Skeletal muscle tissue (tissue), 4 donors: Measurements from ENCODE around the gene POLR1C. TPM values are rescaled to one million over a fixed set of nuclear protein-coding genes. Genes with fewer than 3 reads are reported as not detected.

Experiments
- H3K27ac ChIP-seq: one replicate; pipeline ENCODE4 v1.7.0; 2013; ENCODE audit warnings: mild to moderate bottlenecking, low read depth, low read length, inconsistent platforms
- H3K27me3 ChIP-seq, 3 donors: one replicate each; pipeline ENCODE4 v1.7.0; 2013; ENCODE audit warnings: low read length in 3 of 3; ENCODE audit not compliant: control insufficient read depth in 3 of 3, insufficient read depth in 3 of 3
- H3K36me3 ChIP-seq, 3 donors: one replicate each; pipeline ENCODE4 v1.7.0; 2013; ENCODE audit warnings: low read length in 3 of 3; ENCODE audit not compliant: control insufficient read depth in 3 of 3, insufficient read depth in 3 of 3
- H3K4me1 ChIP-seq, 3 donors: one replicate each; pipeline ENCODE4 v1.7.0; 2013; ENCODE audit warnings: low read length in 3 of 3, mild to moderate bottlenecking in 3 of 3; ENCODE audit not compliant: control insufficient read depth in 3 of 3, insufficient read depth in 3 of 3
- H3K4me3 ChIP-seq, 3 donors: one replicate each; pipeline ENCODE4 v1.7.0; 2013; ENCODE audit warnings: low read length in 3 of 3
- H3K9ac ChIP-seq, 3 donors: one replicate each; pipeline ENCODE4 v1.7.0; 2013; ENCODE audit warnings: low read length in 3 of 3, mild to moderate bottlenecking in 3 of 3, moderate library complexity in 2 of 3, low read depth in 1 of 3
- H3K9me3 ChIP-seq, 3 donors: one replicate each; pipeline ENCODE4 v1.7.0; 2013; ENCODE audit warnings: low read length in 3 of 3; ENCODE audit not compliant: control insufficient read depth in 3 of 3
- total RNA-seq: library from RNA; depleted of rRNA; stranded (reverse); fragments of >200 nt; gene quantifications from one replicate; pipeline ENCODE4 v1.2.3, GENCODE V29; 2014
- donor health status: Osteomylitis.

The POLR1C gene
- total RNA-seq, 1 donor from 2014 or later: 21.9 TPM

DNA sequence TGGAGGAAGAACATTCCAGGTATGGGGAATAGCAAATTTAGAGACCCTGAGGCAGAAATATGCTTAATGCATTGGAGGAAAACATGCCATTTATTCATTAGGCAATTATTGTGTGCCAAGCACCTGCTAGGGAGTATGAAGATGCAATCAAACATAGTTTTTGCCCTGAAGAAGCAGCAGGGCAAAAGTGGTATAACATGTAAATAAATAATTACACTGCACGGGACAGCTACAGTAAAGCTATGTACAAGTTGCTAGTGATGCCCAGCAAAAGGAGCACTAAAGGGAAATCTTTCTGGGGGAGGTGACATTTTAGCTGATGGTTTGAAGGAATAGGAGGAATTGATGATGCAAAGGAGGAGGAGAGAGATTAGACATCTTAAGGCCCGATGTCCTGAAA lies 40.1 kb upstream of the POLR1C start:
- Histone ChIP-seq H3K4me3 (peak overlapping the region; percentile 74 to 80 (median 79)), H3K27ac (peak overlapping the region; percentile 82), H3K9me3 (no peaks in the 10 kb centered on the region), H3K4me1 (peaks cover 16 to 31% (median 20%) of the 10 kb centered on the region in 3 donors), H3K36me3 (peaks cover 0 to 5% (median 0%) of the 10 kb centered on the region in 3 donors), H3K9ac (peak overlapping the region in 2 of 3 donors; percentile 83 to 86), H3K27me3 (no peaks in the 10 kb centered on the region)

GRCh38 chr6:43477235-43478007 lies 39.5 kb upstream of the POLR1C start, which contains the start of gene TJAP1:
Gene TJAP1, plus strand, starts transcription at chr6:43477570. Its CDS starts 21,432 bp downstream, at chr6:43499002.
- H3K4me1 ChIP-seq: peaks cover 16 to 34% (median 20%) of the 10 kb centered on the region in 3 donors
- peaks cover 0 to 5% (median 0%) of the 10 kb centered on the region in 3 donors for H3K36me3 ChIP-seq
- peak within 1 kb of the TSS; percentile 83 to 91 (median 86) for H3K9ac ChIP-seq

GRCh38 chr6:43478008-43478372 lies 38.9 kb upstream of the POLR1C start:
- no peaks in the 10 kb centered on the region for H3K27me3 ChIP-seq
- no peaks in the 10 kb centered on the region for H3K9me3 ChIP-seq
- peaks cover 16 to 34% (median 20%) of the 10 kb centered on the region in 3 donors for H3K4me1 ChIP-seq
- peak overlapping the region; percentile 79 to 93 (median 80) for H3K4me3 ChIP-seq
- H3K36me3 ChIP-seq: peaks cover 0 to 5% (median 0%) of the 10 kb centered on the region in 3 donors
- peak overlapping the region; percentile 83 to 91 (median 86) for H3K9ac ChIP-seq
- peak overlapping the region; percentile 82 for H3K27ac ChIP-seq

More at GRCh38 chr6:43477235-43478007, 39.5 kb upstream of the POLR1C start, which contains the start of gene TJAP1:
- Histone ChIP-seq H3K4me3 (peak within 1 kb of the TSS; percentile 79 to 93 (median 80)), H3K27me3 (no peaks in the 10 kb centered on the region), H3K9me3 (no peaks in the 10 kb centered on the region), H3K27ac (peak within 1 kb of the TSS; percentile 82)

- Histone ChIP-seq H3K9ac (no peak overlapping the region), H3K27ac (no peak overlapping the region), H3K36me3 (peaks cover 0 to 5% (median 0%) of the 10 kb centered on the region in 3 donors), H3K4me1 (peaks cover 16 to 34% (median 20%) of the 10 kb centered on the region in 3 donors), H3K27me3 (no peaks in the 10 kb centered on the region), H3K9me3 (no peaks in the 10 kb centered on the region), H3K4me3 (no peak overlapping the region)
Measured at GRCh38 chr6:43481075-43481474, 35.8 kb upstream of the POLR1C start.

DNA sequence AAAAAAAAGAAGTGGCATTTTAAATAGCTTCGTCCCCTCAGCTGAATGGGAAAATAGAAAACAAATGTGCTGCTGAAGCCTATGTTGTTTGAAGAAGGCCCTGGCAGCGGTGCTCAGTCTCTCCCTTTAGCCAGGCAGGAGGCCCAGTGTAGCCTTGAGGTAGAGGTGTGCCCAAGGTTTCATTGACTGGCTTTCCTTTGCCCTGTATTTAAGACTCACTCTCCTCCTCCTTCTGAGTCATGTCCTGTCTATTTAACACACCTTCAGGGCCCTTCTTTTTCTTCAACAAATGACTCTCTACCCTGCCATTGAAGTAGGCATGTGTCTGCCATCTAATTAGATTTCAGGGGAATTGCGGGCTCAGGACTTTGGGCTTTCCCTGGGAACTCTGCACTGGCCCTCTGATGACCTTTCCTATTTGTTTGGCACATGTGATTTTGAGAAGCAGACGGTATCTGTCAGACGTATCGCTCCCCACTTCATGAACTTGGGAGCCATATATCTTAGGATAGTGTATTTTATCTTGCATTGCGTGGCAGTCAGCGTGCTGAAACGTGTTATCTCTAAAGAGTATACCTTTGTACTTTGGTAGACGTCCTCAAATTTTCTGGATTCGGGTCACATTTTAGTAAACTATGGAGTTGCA lies 35.2 kb upstream of the POLR1C start:
- H3K36me3 ChIP-seq: peaks cover 0 to 5% (median under 1%) of the 10 kb centered on the region in 3 donors
- peaks cover 16 to 32% (median 20%) of the 10 kb centered on the region in 3 donors for H3K4me1 ChIP-seq
- H3K9me3 ChIP-seq: no peaks in the 10 kb centered on the region
- peak overlapping the region in 1 of 3 donors; percentile 9 for H3K9ac ChIP-seq
- H3K27me3 ChIP-seq: no peaks in the 10 kb centered on the region
- no peak overlapping the region for H3K27ac ChIP-seq
- H3K4me3 ChIP-seq: no peak overlapping the region

DNA sequence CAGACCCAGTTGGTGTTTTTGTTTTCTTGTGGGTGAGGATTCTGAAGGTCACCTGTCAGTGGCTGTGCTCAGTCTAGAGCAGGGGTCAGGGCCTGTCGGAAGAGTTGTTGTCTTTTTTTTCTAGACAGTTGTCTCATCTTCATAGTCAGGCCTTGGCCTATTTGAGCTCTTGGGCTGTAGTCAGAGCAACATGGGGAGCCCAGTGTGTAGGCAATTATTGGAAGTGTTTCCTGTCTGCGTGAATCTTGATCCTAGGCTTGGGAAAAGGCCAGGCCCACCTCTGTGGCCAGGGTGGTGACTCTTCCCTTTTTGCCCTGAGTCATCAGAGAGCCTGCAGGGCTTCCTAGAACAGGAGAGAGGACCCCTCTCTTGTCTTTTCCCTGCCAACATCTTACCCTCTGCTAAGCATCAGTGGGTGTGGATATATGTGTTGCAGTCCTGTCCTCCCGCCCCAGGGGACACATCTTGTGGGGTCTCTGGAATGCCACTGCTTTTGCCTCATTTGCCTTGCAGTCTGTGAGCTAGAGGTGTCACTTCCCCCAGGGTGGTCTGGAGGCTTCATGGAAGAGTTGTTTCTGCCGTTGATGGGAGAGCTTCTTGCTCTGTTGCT lies 28.1 kb upstream of the POLR1C start:
- Histone ChIP-seq H3K4me1 (peaks cover 24 to 42% (median 29%) of the 10 kb centered on the region in 3 donors), H3K36me3 (peaks cover 0 to 6% (median 0%) of the 10 kb centered on the region in 3 donors), H3K27ac (peak overlapping the region; percentile 61), H3K4me3 (no peak overlapping the region), H3K9ac (peak overlapping the region in 2 of 3 donors; percentile 40 to 47), H3K27me3 (no peaks in the 10 kb centered on the region), H3K9me3 (no peaks in the 10 kb centered on the region)

- Histone ChIP-seq H3K36me3 (peaks cover 0 to 6% (median 0%) of the 10 kb centered on the region in 3 donors), H3K9ac (peak overlapping the region in 2 of 3 donors; percentile 40 to 47), H3K27ac (peak overlapping the region; percentile 61)
Measured at GRCh38 chr6:43489277-43490072, 27.4 kb upstream of the POLR1C start.

GRCh38 chr6:43490523-43490939 lies 26.4 kb upstream of the POLR1C start:
- Histone ChIP-seq H3K9ac (no peak overlapping the region), H3K4me1 (peaks cover 34 to 51% (median 45%) of the 10 kb centered on the region in 3 donors), H3K27ac (no peak overlapping the region), H3K27me3 (no peaks in the 10 kb centered on the region), H3K4me3 (no peak overlapping the region), H3K9me3 (no peaks in the 10 kb centered on the region), H3K36me3 (peaks cover 0 to 9% (median 0%) of the 10 kb centered on the region in 3 donors)

More at GRCh38 chr6:43489277-43490072, 27.4 kb upstream of the POLR1C start:
- Histone ChIP-seq H3K4me1 (peaks cover 27 to 42% (median 36%) of the 10 kb centered on the region in 3 donors), H3K9me3 (no peaks in the 10 kb centered on the region), H3K4me3 (no peak overlapping the region), H3K27me3 (no peaks in the 10 kb centered on the region)
